ENCODE data around the gene SHC3.

DNA sequence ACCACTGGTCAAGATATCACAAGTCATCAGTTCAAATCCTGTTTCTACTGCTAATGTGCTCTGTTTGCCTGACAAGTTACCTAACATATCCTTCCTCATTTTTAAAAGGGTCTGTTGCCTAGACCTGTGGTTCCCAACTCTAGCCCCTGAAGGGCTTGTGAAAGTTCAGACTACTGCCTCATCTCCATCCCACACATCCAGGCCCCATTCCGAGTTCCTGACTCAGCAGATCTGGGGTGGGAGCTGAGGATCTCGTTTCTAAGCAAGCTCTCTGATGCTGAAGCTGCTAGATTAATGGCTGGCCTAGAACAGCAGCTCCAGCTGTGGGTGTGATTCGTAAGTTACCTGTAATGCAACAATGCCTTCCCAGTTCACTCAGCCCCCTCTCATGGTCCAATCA, 154.9 kb downstream of the SHC3 start:
- no peak for TF ChIP-seq CTCF (IDR thresholded peaks at IDR 0.05)
- TF ChIP-seq POLR2A (IDR thresholded peaks at IDR 0.05): no peak
